ENCODE data around the gene SEMA3C.

Gene SEMA3C

GRCh38 chr7:80748363-80749042 lies 170.3 kb downstream of the SEMA3C start:
- TF ChIP-seq EZH2 (IDR thresholded peaks at IDR 0.05; ENCODE audit: borderline replicate concordance, low read depth, low read length, severe bottlenecking): no peak
- TF ChIP-seq, protein P1, sequence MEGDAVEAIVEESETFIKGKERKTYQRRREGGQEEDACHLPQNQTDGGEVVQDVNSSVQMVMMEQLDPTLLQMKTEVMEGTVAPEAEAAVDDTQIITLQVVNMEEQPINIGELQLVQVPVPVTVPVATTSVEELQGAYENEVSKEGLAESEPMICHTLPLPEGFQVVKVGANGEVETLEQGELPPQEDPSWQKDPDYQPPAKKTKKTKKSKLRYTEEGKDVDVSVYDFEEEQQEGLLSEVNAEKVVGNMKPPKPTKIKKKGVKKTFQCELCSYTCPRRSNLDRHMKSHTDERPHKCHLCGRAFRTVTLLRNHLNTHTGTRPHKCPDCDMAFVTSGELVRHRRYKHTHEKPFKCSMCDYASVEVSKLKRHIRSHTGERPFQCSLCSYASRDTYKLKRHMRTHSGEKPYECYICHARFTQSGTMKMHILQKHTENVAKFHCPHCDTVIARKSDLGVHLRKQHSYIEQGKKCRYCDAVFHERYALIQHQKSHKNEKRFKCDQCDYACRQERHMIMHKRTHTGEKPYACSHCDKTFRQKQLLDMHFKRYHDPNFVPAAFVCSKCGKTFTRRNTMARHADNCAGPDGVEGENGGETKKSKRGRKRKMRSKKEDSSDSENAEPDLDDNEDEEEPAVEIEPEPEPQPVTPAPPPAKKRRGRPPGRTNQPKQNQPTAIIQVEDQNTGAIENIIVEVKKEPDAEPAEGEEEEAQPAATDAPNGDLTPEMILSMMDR (IDR thresholded peaks at IDR 0.05; ENCODE audit: borderline replicate concordance, extremely low read depth, low read length, poor library complexity, severe bottlenecking): no peak
- Histone ChIP-seq H3K79me2 (ENCODE audit: insufficient read depth, low read length) (no peaks in the 10 kb centered on the region), H3K4me2 (ENCODE audit: insufficient read depth, low read length) (no peak overlapping the region), H3K4me1 (ENCODE audit: insufficient read depth, low read length) (no peaks in the 10 kb centered on the region), H4K20me1 (ENCODE audit: insufficient read depth, low read length) (no peaks in the 10 kb centered on the region), H3K4me3 (ENCODE audit: low read depth in 1 of 2, low read length in 2 of 2) (no peak overlapping the region), H2AFZ (ENCODE audit: low read depth, low read length) (no peak overlapping the region), H3K27me3 (ENCODE audit: insufficient read depth, low read length, poor library complexity) (no peaks in the 10 kb centered on the region), H3K9me3 (ENCODE audit: insufficient read depth, low read length, severe bottlenecking) (no peaks in the 10 kb centered on the region), H3K36me3 (ENCODE audit: insufficient read depth, low read length) (no peaks in the 10 kb centered on the region), H3K9ac (ENCODE audit: low read depth, low read length) (no peak overlapping the region), H3K27ac (ENCODE audit: low read length) (no peak overlapping the region)
- ATAC-seq (ENCODE audit: insufficient read depth, low read depth) (no peak), DNase-seq (no peak)

DNA sequence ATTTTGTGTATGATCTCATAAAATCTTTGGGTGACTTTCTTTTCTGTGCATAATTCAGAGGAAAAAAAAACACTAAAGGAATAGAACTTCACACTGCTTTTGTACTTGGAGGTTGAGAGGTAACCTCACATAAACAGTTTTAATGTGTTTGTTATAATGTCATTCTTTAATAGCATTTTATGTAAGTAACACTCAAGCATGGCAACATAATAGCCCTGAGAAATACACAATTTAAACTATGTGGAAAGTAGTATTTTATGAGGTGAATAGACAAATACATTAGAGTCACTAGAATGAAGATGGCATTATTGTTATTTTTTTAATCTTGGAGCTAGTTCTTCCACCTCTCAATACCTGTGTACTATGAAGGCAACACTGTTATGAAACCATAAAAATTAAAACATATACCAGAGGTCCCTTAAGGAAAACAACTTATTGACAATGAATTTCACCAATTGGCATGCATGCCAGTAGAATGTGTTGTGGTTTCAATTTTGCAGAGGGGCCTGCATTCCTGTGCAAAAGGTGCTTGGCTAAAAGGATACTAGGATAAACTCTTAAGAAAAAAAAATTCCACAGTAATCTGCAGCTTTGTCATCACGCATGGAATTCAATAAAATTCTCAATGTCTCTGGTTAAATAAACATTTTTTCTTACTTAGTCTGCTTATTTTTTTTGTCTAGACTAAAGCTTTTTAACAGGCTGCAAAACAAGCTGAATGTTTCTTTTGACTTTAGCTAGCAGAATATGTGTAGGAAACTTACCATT lies 177.9 kb downstream of the SEMA3C start:
- TF ChIP-seq, protein P1 (IDR thresholded peaks at IDR 0.05; ENCODE audit: borderline replicate concordance, extremely low read depth, low read length, poor library complexity, severe bottlenecking): no peak
- TF ChIP-seq EZH2 (IDR thresholded peaks at IDR 0.05; ENCODE audit: borderline replicate concordance, low read depth, low read length, severe bottlenecking): no peak
- ATAC-seq (ENCODE audit: insufficient read depth, low read depth) (no peak), DNase-seq (no peak)
- no peaks in the 10 kb centered on the region for H4K20me1 ChIP-seq (ENCODE audit: insufficient read depth, low read length)
- no peaks in the 10 kb centered on the region for H3K27me3 ChIP-seq (ENCODE audit: insufficient read depth, low read length, poor library complexity)
- H2AFZ ChIP-seq (ENCODE audit: low read depth, low read length): no peak overlapping the region
- H3K4me3 ChIP-seq (ENCODE audit: low read depth in 1 of 2, low read length in 2 of 2): no peak overlapping the region
- H3K9ac ChIP-seq (ENCODE audit: low read depth, low read length): no peak overlapping the region
- no peak overlapping the region for H3K4me2 ChIP-seq (ENCODE audit: insufficient read depth, low read length)
- no peak overlapping the region for H3K27ac ChIP-seq (ENCODE audit: low read length)
- no peaks in the 10 kb centered on the region for H3K9me3 ChIP-seq (ENCODE audit: insufficient read depth, low read length, severe bottlenecking)
- H3K4me1 ChIP-seq (ENCODE audit: insufficient read depth, low read length): no peaks in the 10 kb centered on the region
- H3K36me3 ChIP-seq (ENCODE audit: insufficient read depth, low read length): no peaks in the 10 kb centered on the region
- no peaks in the 10 kb centered on the region for H3K79me2 ChIP-seq (ENCODE audit: insufficient read depth, low read length)

GRCh38 chr7:80736371-80737125 lies 182.3 kb downstream of the SEMA3C start:
- Histone ChIP-seq H3K27ac (ENCODE audit: low read length) (no peak overlapping the region), H2AFZ (ENCODE audit: low read depth, low read length) (no peak overlapping the region), H3K79me2 (ENCODE audit: insufficient read depth, low read length) (no peaks in the 10 kb centered on the region), H3K4me3 (ENCODE audit: low read depth in 1 of 2, low read length in 2 of 2) (no peak overlapping the region), H3K27me3 (ENCODE audit: insufficient read depth, low read length, poor library complexity) (no peaks in the 10 kb centered on the region), H3K36me3 (ENCODE audit: insufficient read depth, low read length) (no peaks in the 10 kb centered on the region), H3K9me3 (ENCODE audit: insufficient read depth, low read length, severe bottlenecking) (no peaks in the 10 kb centered on the region), H3K4me2 (ENCODE audit: insufficient read depth, low read length) (no peak overlapping the region), H4K20me1 (ENCODE audit: insufficient read depth, low read length) (no peaks in the 10 kb centered on the region), H3K4me1 (ENCODE audit: insufficient read depth, low read length) (no peaks in the 10 kb centered on the region), H3K9ac (ENCODE audit: low read depth, low read length) (no peak overlapping the region)
- TF ChIP-seq, protein P1 (IDR thresholded peaks at IDR 0.05; ENCODE audit: borderline replicate concordance, extremely low read depth, low read length, poor library complexity, severe bottlenecking): no peak
- no peak for TF ChIP-seq EZH2 (IDR thresholded peaks at IDR 0.05; ENCODE audit: borderline replicate concordance, low read depth, low read length, severe bottlenecking)
- ATAC-seq (ENCODE audit: insufficient read depth, low read depth) (no peak), DNase-seq (no peak)
